Thyroid gland (tissue), 4 donors: ENCODE measurements around the gene CDS1. TPM values are rescaled to one million over a fixed set of nuclear protein-coding genes. Genes with fewer than 3 reads are reported as not detected.
A peak's percentile ranks its signal among the peaks of the same experiment; 100 is the strongest.

Experiments
- DNase-seq, 2 donors: peaks; one replicate each; pipeline ENCODE4 v3.0.0-alpha.2; 2019
- H3K27ac ChIP-seq, 3 donors: fragments of 200-600 bp; sonication (generic); 1 replicate in 2 of 3; 2 replicates in 1 of 3; pipeline ENCODE4 v1.5.1; 2016 to 2019; ENCODE audit warnings: mild to moderate bottlenecking in 1 of 3, moderate library complexity in 1 of 3
- H3K27me3 ChIP-seq: fragments of 200-600 bp; sonication (generic); one replicate; pipeline ENCODE4 v1.5.1; 2019
- H3K36me3 ChIP-seq, 2 donors: fragments of 200-600 bp; sonication (generic); one replicate each; pipeline ENCODE4 v1.5.1; 2016 to 2019
- H3K4me1 ChIP-seq, 2 donors: fragments of 200-600 bp; sonication (generic); one replicate each; pipeline ENCODE4 v1.5.1; 2017 to 2019
- H3K4me3 ChIP-seq, 3 donors: fragments of 200-600 bp; sonication (generic); replicated peaks in 1 of 3; 1 replicate in 2 of 3; 2 replicates in 1 of 3; pipeline ENCODE4 v1.5.1; 2016; ENCODE audit warnings: mild to moderate bottlenecking in 1 of 3
- H3K9me3 ChIP-seq: fragments of 200-600 bp; sonication (generic); one replicate; pipeline ENCODE4 v1.5.1; 2017
- POLR2A ChIP-seq, 2 donors: fragments of 450-650 bp; IDR thresholded peaks; one replicate each; pipeline ENCODE4 v1.6.1; 2017; ENCODE audit warnings: antibody characterized with exemption in 2 of 2, mild to moderate bottlenecking in 2 of 2, moderate library complexity in 1 of 2
- WGBS, 2 donors: methylation state at CpG; one replicate each; pipeline ENCODE4 v1.1.5; 2017; 5-methylcytosine and 5-hydroxymethylcytosine counted together
- intact Hi-C: fragments of 100-400 bp; cut with DNase I; formaldehyde crosslinking; loops from one replicate; pipeline ENCODE4 v1.15.1; 2023
- total RNA-seq, 4 donors: library from RNA; depleted of rRNA; stranded (reverse); fragments of >200 nt; gene quantifications; one replicate each; pipeline ENCODE4 v1.2.3, GENCODE V29; 2016
- TF ChIP-seq, protein P1 (sequence below), 6 experiments: fragments of 200-600 bp in 3 of 6; fragments of 450-650 bp in 3 of 6; sonication (generic) in 3 of 6; IDR thresholded peaks; one replicate each; pipeline ENCODE4 v1.5.1; 2016 to 2019; ENCODE audit warnings: antibody characterized with exemption in 6 of 6, mild to moderate bottlenecking in 2 of 6, inconsistent platforms in 1 of 6, moderate library complexity in 1 of 6

The CDS1 gene
- total RNA-seq, 4 donors from 2014 or later: 37.9 to 55.5 (median 46.2) TPM

GRCh38 chr4:84562156-84562555 lies 20.8 kb upstream of the CDS1 start:
- Histone ChIP-seq H3K36me3 (no peaks in the 10 kb centered on the region), H3K27me3 (no peaks in the 10 kb centered on the region), H3K27ac (no peak overlapping the region), H3K4me3 (no peak overlapping the region), H3K4me1 (peaks cover 3 to 11% of the 10 kb centered on the region in 2 donors), H3K9me3 (no peaks in the 10 kb centered on the region)
- no peak for DNase-seq
- WGBS, 2 donors: 94% methylated on average over 5 of the region's 5 CpGs
- intact Hi-C loops: no loop called here
- TF ChIP-seq, protein P1, sequence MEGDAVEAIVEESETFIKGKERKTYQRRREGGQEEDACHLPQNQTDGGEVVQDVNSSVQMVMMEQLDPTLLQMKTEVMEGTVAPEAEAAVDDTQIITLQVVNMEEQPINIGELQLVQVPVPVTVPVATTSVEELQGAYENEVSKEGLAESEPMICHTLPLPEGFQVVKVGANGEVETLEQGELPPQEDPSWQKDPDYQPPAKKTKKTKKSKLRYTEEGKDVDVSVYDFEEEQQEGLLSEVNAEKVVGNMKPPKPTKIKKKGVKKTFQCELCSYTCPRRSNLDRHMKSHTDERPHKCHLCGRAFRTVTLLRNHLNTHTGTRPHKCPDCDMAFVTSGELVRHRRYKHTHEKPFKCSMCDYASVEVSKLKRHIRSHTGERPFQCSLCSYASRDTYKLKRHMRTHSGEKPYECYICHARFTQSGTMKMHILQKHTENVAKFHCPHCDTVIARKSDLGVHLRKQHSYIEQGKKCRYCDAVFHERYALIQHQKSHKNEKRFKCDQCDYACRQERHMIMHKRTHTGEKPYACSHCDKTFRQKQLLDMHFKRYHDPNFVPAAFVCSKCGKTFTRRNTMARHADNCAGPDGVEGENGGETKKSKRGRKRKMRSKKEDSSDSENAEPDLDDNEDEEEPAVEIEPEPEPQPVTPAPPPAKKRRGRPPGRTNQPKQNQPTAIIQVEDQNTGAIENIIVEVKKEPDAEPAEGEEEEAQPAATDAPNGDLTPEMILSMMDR (IDR thresholded peaks at IDR 0.05): no peak
- no peak for TF ChIP-seq POLR2A (IDR thresholded peaks at IDR 0.05)

GRCh38 chr4:84563002-84563401 lies 19.9 kb upstream of the CDS1 start:
- TF ChIP-seq, protein P1 (IDR thresholded peaks at IDR 0.05): no peak
- TF ChIP-seq POLR2A (IDR thresholded peaks at IDR 0.05): no peak
- DNase-seq: no peak
- Histone ChIP-seq H3K9me3 (no peaks in the 10 kb centered on the region), H3K4me1 (peaks cover 3 to 11% of the 10 kb centered on the region in 2 donors), H3K27me3 (no peaks in the 10 kb centered on the region), H3K4me3 (no peak overlapping the region), H3K27ac (peak overlapping the region in 2 of 3 donors; percentile 45 to 48), H3K36me3 (no peaks in the 10 kb centered on the region)
- WGBS, 2 donors: 78 to 87% methylated on average over 4 of the region's 4 CpGs
- intact Hi-C loops: no loop called here

GRCh38 chr4:84565951-84566350 lies 17.0 kb upstream of the CDS1 start:
- no peak for DNase-seq
- no peaks in the 10 kb centered on the region for H3K36me3 ChIP-seq
- intact Hi-C loops: no loop called here

DNA sequence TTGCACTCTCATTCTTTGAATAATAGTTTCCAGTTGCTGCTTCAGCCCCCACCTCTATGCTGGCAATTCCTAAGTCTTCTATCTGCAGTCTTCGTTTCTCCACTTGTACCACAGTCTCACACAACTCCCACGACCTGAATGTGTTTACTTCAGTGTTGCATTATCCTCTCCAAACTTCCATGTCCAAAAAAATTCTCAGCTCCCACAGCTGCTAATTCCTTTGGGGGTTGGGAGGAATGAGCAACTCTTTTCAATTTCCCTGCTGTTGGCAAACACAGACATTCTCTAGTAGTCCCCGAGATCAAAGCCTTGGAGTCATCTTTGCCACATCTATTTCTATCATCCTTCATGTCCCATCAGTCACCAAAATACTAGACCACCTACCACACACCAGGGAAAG lies 14.4 kb upstream of the CDS1 start:
- H3K9me3 ChIP-seq: no peaks in the 10 kb centered on the region
- H3K4me3 ChIP-seq: no peak overlapping the region
- no peaks in the 10 kb centered on the region for H3K36me3 ChIP-seq
- H3K4me1 ChIP-seq: peaks cover 3% of the 10 kb centered on the region in 2 donors
- intact Hi-C loops: no loop called here
- H3K27me3 ChIP-seq: no peaks in the 10 kb centered on the region
- H3K27ac ChIP-seq: no peak overlapping the region
- TF ChIP-seq, protein P1 (IDR thresholded peaks at IDR 0.05): no peak
- TF ChIP-seq POLR2A (IDR thresholded peaks at IDR 0.05): no peak
- no peak for DNase-seq
- WGBS, 2 donors: 56 to 61% methylated on average over 3 of the region's 3 CpGs

More at GRCh38 chr4:84565951-84566350, 17.0 kb upstream of the CDS1 start:
- Histone ChIP-seq H3K4me3 (no peak overlapping the region), H3K27ac (no peak overlapping the region), H3K4me1 (peaks cover 3 to 11% of the 10 kb centered on the region in 2 donors), H3K9me3 (no peaks in the 10 kb centered on the region), H3K27me3 (no peaks in the 10 kb centered on the region)
- TF ChIP-seq, protein P1 (IDR thresholded peaks at IDR 0.05): no peak
- TF ChIP-seq POLR2A (IDR thresholded peaks at IDR 0.05): no peak
- 89 to 96% methylated on average over 4 of the region's 4 CpGs for WGBS, 2 donors

DNA sequence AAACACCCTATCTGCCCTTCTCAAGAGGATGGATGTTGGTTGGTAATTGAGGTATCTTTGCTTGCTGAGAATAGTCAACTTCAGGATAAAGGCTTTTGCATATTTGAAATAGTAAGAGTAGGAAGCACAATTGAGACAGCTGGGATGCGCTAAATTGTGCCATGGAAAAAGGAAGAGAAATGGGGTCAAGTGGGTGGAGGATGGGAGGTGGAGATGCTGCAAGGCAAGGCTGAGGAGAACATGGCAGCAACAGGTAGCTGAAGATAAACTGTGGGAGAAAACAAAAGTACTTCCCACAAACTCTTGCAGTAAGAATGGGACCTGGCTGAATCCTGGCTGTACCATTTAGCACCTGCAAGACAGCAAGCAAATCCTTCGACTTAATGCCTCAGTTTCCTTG lies 13.9 kb upstream of the CDS1 start:
- no peak for DNase-seq
- Histone ChIP-seq H3K36me3 (no peaks in the 10 kb centered on the region), H3K4me3 (no peak overlapping the region), H3K27me3 (no peaks in the 10 kb centered on the region), H3K9me3 (no peaks in the 10 kb centered on the region), H3K4me1 (peaks cover 0 to 1% of the 10 kb centered on the region in 2 donors), H3K27ac (no peak overlapping the region)
- no peak for TF ChIP-seq POLR2A (IDR thresholded peaks at IDR 0.05)
- TF ChIP-seq, protein P1 (IDR thresholded peaks at IDR 0.05): no peak
- intact Hi-C loops: no loop called here
- WGBS, 2 donors: 90 to 91% methylated on average over 2 of the region's 2 CpGs
